HEK293 (cell line): Measurements from ENCODE around the gene RCOR1.

Source experiments
- CTCF ChIP-seq: fragments of 450-650 bp; formaldehyde crosslinking; IDR thresholded peaks from 2 replicates; pipeline ENCODE4 v1.5.1; 2016; ENCODE audit warnings: missing biosample characterization, missing genetic modification characterization
- PBX3 ChIP-seq: sonication (generic); formaldehyde crosslinking; IDR thresholded peaks from 2 replicates; pipeline ENCODE4 v1.8.1; 2022; ENCODE audit warnings: mild to moderate bottlenecking, moderate library complexity, missing genetic modification reagents
- PRDM4 ChIP-seq: fragments of 450-650 bp; formaldehyde crosslinking; IDR thresholded peaks from 2 replicates; pipeline ENCODE4 v1.5.1; 2017; ENCODE audit warnings: missing biosample characterization, missing genetic modification characterization
- RBAK ChIP-seq: fragments of 450-650 bp; formaldehyde crosslinking; IDR thresholded peaks from 2 replicates; pipeline ENCODE4 v1.5.1; 2016; ENCODE audit warnings: missing biosample characterization, missing genetic modification characterization
- SCRT2 ChIP-seq: fragments of 450-650 bp; formaldehyde crosslinking; IDR thresholded peaks from 2 replicates; pipeline ENCODE4 v1.5.1; 2016; ENCODE audit warnings: missing biosample characterization, missing genetic modification characterization
- ZNF121 ChIP-seq: fragments of 450-650 bp; formaldehyde crosslinking; IDR thresholded peaks from 2 replicates; pipeline ENCODE4 v1.5.1; 2016; ENCODE audit warnings: missing biosample characterization, missing genetic modification characterization
- ZNF24 ChIP-seq: fragments of 450-650 bp; formaldehyde crosslinking; IDR thresholded peaks from 2 replicates; pipeline ENCODE4 v1.5.1; 2016; ENCODE audit warnings: missing biosample characterization, missing genetic modification characterization
- ZNF274 ChIP-seq, 2 experiments: fragments of 200-500 bp in 1 of 2; fragments of 450-650 bp in 1 of 2; sonication (Bioruptor generic) in 1 of 2; formaldehyde crosslinking in 1 of 2; IDR thresholded peaks; 2 replicates each; pipeline versions ENCODE4 v1.5.1 to v1.6.1; 2014 to 2016; ENCODE audit warnings: borderline replicate concordance in 1 of 2, inconsistent platforms in 1 of 2, low read length in 1 of 2, missing biosample characterization in 1 of 2, missing genetic modification characterization in 1 of 2
- ZNF37A ChIP-seq: fragments of 450-650 bp; IDR thresholded peaks from 2 replicates; pipeline ENCODE4 v1.5.1; 2018; ENCODE audit warnings: missing biosample characterization, missing genetic modification characterization
- ZNF426 ChIP-seq: fragments of 450-650 bp; formaldehyde crosslinking; IDR thresholded peaks from 2 replicates; pipeline ENCODE4 v1.5.1; 2017; ENCODE audit warnings: missing biosample characterization, missing genetic modification characterization, mild to moderate bottlenecking, inconsistent platforms, moderate library complexity
- ZNF48 ChIP-seq: fragments of 450-650 bp; formaldehyde crosslinking; IDR thresholded peaks from 2 replicates; pipeline ENCODE4 v1.5.1; 2016; ENCODE audit warnings: missing biosample characterization, missing genetic modification characterization

- TF ChIP-seq CTCF (tag by site-specific recombination) (no peak), ZNF426 (no peak), ZNF274 (IDR thresholded peaks at IDR 0.05; ENCODE audit: low read length) (no peak), ZNF274 (tag by site-specific recombination; IDR thresholded peaks at IDR 0.05; ENCODE audit: borderline replicate concordance) (no peak), ZNF24 (tag by site-specific recombination) (0 out of 2 replicates have a peak, but pooled peaks have one; percentile 8), ZNF48 (tag by site-specific recombination) (no peak), ZNF37A (tag by site-specific recombination) (no peak), PRDM4 (tag by site-specific recombination) (no peak), SCRT2 (tag by site-specific recombination) (no peak), PBX3 (no peak), RBAK (tag by site-specific recombination) (no peak), ZNF121 (tag by site-specific recombination) (no peak)
These were observed 24.3 kb upstream of the RCOR1 start for GRCh38 chr14:102568115-102568614.
